IPS-NIHi11 (cell line): Measurements from ENCODE around the gene LLGL1.
A peak's percentile ranks its signal among the peaks of the same experiment; 100 is the strongest.

Experiments
- DNase-seq: peaks from one replicate; pipeline ENCODE4 v3.0.0; 2012; ENCODE audit warnings: mixed read lengths, low spot score

The LLGL1 gene

GRCh38 chr17:18229771-18230170, 4.3 kb downstream of the LLGL1 start:
- no peak for DNase-seq

DNA sequence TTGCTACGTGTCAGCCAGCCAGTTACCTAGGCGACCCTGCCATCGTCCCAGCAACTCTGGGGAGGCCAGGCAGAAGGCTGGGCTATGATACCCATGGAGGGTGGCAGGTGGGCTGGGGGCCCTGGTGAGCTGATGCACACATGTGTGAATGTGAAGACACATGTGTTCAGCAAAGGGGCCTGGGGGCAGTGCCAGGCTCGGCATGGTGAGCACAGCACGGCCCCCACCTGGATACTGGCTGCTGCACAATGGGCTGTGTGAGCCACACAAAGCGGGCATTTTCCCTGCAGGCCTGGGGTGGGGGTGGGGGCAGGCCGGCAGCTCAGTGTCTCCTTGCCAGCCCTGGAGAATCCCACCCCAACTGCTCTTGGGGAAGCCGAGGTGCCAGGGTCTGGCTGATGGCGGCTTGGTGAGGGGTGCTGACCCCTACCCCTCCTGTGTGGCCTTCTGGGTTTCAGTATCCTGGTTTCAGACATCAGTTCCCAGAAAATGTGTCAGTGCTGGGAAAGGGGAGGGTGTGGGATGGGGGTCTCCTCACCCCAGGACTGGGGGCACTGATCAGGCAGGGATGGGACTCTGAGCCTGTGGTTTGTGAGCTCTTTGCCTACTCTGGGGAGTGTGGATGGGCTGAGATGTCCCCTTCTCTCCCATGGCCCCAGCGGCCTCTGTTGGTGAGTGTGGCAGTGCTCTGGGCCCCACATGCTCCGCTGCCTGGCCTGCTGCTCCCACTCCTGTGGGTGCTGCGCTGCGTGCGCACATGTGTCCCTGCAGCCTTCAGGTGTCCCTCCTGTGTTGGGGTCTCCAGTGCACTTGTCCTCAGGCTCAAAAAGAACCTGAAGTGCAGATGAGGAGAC, 5.1 kb downstream of the LLGL1 start:
- no peak for DNase-seq

DNA sequence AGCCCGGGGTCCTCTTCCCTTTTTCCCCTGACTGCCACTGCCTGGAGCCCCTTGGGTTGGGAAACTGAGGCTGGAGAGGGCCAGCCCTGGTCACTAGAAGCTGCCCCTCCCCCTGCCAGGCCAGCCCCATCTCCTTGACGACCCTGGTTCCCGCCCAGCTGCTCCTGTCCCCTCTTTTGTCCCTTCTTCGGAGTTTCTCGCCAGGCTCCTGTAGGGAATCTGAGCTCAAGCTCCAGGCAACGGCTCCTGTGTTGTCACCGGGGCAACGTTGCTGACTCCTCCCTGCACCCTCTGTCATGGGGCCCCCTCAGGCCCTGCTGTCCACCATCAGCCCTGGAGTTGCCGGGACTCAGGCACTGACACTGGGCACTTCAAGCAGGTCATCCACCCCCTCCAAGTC, 5.7 kb downstream of the LLGL1 start:
- DNase-seq, result no peak

DNA sequence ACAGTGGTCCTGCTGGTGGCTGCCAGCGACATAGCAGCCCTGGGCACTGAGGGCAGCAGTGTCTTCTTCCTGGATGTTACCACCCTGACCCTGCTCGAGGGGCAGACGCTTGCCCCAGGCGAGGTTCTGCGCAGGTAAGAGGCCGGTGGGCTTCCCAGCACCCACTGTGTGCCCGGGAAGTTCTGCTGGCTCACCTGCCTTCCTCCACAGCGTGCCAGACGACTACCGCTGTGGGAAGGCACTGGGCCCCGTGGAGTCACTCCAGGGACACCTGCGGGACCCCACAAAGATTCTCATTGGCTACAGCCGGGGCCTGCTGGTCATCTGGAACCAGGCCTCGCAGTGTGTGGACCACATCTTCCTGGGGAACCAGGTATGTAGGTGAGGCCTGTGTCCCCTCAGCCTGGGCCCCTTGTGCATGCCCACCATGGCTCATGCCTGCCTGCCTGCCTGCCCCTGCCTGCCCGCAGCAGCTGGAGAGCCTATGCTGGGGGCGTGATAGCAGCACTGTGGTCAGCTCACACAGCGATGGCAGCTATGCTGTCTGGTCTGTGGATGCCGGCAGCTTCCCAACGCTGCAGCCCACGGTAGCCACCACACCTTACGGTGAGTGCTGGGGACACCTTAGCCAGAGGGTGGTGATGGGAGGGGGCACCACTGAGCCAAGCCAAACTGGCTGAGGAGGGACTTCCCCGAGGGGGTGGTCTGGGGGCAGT, 8.5 kb downstream of the LLGL1 start:
- DNase-seq, result no peak

DNA sequence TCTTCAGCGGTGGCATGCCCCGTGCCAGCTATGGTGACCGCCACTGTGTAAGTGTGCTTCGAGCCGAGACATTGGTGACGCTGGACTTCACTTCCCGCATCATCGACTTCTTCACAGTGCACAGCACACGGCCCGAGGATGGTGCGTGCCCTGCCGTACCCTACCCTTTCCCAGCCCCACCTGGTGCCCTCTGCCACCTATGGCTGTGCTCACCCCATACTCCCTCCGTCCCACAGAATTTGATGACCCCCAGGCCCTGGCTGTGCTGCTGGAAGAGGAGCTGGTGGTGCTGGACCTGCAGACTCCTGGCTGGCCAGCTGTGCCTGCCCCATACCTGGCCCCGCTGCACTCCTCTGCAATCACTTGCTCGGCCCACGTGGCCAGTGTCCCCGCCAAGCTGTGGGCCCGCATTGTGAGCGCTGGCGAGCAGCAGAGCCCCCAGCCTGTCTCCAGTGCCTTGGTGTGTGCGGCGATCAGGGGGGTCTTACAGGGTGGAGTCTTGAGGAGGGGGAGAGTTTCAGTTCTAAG, 9.5 kb downstream of the LLGL1 start:
- no peak for DNase-seq

- DNase-seq, result no peak
These were observed 10.4 kb downstream of the LLGL1 start for GRCh38 chr17:18235743-18236256.

DNA sequence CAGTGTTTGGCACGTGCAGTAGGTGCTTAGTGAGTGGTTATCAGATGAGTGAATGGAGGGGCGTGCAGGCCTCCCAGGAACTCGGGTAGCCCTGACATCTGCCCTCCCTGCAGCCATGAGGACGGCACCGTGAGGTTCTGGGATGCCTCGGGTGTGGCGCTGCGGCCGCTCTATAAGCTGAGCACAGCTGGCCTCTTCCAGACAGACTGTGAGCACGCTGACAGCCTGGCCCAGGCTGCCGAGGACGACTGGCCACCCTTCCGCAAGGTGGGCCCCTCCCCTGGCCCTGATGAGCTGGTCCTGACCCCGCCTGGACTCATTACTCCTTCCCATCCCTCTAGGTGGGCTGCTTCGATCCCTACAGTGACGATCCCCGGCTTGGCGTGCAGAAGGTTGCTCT, 11.1 kb downstream of the LLGL1 start:
- no peak for DNase-seq

DNA sequence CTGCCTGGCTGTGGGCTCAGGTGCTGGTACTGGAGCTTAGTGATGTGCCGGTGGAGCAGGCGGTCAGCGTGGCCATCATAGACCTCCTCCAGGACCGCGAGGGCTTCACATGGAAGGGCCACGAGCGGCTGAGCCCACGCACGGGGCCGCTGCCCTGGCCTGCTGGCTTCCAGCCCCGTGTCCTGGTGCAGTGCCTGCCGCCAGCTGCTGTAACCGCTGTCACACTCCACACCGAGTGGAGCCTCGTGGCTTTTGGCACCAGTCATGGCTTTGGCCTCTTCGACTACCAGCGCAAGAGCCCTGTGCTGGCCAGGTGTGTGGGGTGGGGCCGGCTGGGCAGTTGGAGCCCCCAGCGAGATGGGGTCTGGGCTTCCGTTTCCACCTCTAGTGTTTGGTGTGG, 12.0 kb downstream of the LLGL1 start:
- DNase-seq, result no peak

DNA sequence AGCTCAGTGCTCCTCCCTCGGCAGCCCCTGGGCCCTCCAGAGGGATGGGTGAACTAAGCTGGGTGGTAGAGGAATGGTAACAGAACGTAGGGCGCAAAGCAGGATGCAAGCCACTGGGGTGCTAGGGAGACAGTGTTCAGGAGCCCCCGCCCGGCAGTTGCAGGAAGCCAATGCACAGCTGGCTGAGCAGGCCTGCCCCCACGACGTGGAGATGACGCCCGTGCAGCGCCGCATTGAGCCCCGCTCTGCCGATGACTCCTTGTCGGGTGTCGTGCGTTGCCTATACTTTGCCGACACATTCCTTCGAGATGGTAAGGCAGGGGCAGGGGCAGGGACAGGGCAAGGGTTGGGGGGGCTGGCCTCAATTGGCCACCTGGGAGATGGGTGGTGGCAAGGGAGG, 12.9 kb downstream of the LLGL1 start:
- DNase-seq, result no peak

- DNase-seq, result no peak
These were observed 15.0 kb downstream of the LLGL1 start for GRCh38 chr17:18240449-18240848.

DNA sequence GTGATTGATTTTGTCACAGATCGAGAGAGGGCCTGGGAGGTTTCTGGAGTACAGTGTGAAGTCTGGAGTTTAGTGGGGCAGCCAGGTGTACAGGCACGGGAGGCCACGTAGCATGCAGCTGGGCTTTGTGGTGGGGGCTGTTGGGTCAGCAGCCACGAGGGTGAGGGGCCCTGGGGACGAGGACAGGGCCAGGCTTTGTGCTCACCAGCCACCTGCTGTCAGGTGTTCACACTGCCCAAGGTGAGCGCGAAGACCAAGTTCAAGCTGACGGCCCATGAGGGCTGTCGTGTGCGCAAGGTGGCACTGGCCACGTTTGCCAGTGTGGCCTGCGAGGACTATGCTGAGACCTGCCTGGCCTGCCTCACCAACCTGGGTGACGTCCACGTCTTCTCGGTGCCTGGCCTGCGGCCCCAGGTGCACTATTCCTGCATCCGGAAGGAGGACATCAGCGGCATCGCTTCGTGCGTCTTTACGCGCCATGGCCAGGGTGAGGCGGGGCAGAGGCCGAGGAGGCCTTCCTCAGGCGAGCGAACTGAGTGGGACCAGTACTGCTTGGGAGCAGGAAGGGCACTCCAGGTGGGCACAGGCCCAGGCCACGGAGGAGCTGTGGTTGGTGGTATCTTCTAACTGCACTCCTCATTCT, 15.9 kb downstream of the LLGL1 start:
- DNase-seq, result no peak

- no peak for DNase-seq
These were observed 19.8 kb downstream of the LLGL1 start for GRCh38 chr17:18245038-18245776.

DNA sequence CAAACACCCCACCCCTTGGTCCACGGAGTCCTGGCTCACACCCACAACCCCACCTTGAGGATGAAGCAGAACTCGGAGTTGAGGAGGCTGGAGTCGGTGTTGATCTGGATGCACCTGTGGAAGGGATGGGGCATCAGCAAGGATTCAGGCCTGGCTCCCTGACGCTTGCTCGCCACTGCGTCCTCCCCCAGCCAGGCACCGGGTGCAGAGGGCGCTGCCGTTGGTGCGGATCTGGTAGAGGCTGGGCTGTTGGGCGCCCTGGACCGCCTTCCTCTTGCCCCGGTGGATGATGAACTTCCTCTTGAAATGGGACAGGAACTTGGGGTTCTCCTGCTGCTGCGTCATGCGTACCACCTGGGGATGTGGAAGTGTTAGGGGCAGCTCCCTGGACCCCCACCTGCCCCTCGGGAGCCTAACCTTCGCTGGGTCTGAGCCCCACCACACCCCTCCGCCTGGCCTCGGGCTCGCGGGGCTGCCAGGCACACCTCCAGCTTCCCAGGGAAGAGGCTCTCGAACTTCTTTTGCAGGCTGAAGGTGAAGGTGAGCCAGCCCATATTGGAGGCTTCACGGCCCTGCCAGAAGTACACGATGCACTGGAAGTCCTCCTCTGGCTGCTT, 20.8 kb downstream of the LLGL1 start:
- DNase-seq, result no peak

- peak; percentile 98 for DNase-seq
These were observed 21.6 kb downstream of the LLGL1 start for GRCh38 chr17:18246880-18247612.

- DNase-seq, result no peak
These were observed 22.2 kb downstream of the LLGL1 start for GRCh38 chr17:18247613-18248001.

GRCh38 chr17:18248300-18248731, 22.9 kb downstream of the LLGL1 start:
- DNase-seq, result peak; percentile 81

DNA sequence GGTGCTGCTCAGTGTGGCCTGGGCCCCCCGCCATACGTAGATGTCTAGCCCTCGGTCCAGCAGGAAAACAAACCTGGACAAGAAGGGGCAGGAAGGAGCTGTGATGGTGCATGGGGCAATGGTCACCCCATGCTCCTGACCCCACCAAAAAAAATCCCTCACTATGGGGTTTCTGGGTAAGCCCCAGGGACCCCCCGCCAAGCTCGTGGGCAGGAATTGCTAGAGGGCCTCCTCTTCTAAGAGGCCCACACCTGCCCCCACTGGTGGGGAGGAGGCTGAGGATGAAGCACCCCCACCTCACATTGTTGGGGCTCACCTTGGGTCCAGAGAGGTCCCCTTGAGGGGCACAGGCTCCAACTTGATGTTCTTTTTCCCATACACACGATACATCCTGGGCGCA, 23.4 kb downstream of the LLGL1 start:
- DNase-seq, result no peak

GRCh38 chr17:18250259-18250658, 24.8 kb downstream of the LLGL1 start:
- peak; percentile 54 for DNase-seq

DNA sequence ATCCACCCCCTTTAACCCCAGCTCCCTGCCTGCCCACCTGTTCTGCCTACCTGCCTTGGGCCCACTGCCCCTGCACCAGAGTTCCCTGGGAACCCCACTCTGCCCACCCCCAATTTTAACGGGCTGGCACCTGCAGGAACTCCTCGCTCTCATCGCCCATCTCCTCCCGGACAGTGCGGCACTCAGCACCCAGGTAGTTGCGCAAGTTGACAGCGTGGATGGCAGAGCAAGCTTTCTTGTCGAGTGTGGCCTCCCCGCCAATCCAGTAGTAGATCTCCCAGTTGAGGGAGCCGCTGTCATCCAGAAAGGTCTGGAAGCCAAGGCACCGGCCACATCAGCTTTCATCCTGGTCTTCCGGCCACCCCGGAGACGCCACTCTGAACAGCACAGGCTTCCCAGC, 25.3 kb downstream of the LLGL1 start:
- no peak for DNase-seq

GRCh38 chr17:18251204-18251603, 25.8 kb downstream of the LLGL1 start:
- no peak for DNase-seq

DNA sequence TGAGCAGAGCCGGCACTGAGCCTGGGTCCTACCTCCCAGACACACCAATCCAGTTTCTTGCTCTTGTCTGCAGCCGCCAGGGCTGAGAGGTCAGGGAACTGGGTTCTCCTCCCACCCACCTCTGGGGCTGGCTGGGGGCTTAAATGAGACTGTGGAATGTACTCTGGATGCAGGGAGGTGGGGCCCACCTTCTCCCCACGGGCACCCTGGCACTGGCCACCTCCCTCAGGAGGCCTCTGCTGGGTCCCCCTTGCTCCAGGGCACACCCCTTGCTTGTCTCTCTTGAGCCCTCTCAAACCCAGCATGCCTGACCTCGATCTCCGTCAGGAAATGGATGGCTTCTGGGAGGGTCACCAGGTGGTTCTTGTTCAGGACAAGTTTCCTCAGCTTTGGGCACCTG, 26.7 kb downstream of the LLGL1 start:
- no peak for DNase-seq
